Left renal cortex interstitium (tissue), 4 donors: ENCODE results near the gene DUSP22. TPM values are rescaled to one million over a fixed set of nuclear protein-coding genes. Genes with fewer than 3 reads are reported as not detected.

ENCODE experiments used
- DNase-seq, 4 donors: peaks; one replicate each; pipeline ENCODE4 v3.0.0-alpha.2; 2013; ENCODE audit warnings: low read depth in 4 of 4, low spot score in 2 of 4, missing footprints in 1 of 4
- polyA plus RNA-seq, 4 donors: library from polyadenylated mRNA; unstranded; fragments of 120-200 nt; gene quantifications; one replicate each; pipeline ENCODE4 v1.2.1, GENCODE V29; 2013; ENCODE audit not compliant: insufficient read length in 4 of 4

The DUSP22 gene
- polyA plus RNA-seq, 4 donors, result 22.2 to 25.0 (median 23.2) TPM

- no peak for DNase-seq
These were observed 16.0 kb downstream of the DUSP22 start for GRCh38 chr6:308307-308706.

GRCh38 chr6:308768-309167 is 16.5 kb downstream of the DUSP22 start:
- no peak for DNase-seq

- no peak for DNase-seq
These were observed 17.7 kb downstream of the DUSP22 start for GRCh38 chr6:309947-310346.

GRCh38 chr6:310671-311070 is 18.4 kb downstream of the DUSP22 start:
- no peak for DNase-seq

DNA sequence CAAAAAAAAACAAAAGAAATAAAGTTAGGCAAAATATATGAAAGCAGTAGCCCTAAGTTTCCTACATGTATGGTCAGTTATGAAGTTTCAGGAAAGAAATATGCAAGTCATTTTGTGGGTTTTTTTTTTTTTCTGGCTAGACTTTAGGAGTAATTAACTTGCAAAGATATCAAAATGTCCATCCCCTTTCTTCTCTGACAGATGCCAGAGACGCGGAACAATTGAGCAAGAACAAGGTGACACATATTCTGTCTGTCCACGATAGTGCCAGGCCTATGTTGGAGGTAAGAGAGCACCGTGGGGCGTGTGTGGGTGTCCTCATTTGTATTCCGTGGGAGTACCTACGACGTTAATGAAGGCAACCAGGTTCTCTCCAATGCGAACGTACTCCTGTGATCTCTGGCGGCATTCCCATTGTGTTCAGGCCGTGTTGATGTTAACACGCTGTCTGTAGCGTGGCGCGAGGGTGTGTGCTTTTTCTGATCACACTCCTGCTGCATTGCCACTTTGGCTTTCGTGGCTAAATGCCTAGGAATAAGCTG is 19.5 kb downstream of the DUSP22 start:
- DNase-seq, result no peak

- DNase-seq, result no peak
These were observed 20.8 kb downstream of the DUSP22 start for GRCh38 chr6:313087-313486.

DNA sequence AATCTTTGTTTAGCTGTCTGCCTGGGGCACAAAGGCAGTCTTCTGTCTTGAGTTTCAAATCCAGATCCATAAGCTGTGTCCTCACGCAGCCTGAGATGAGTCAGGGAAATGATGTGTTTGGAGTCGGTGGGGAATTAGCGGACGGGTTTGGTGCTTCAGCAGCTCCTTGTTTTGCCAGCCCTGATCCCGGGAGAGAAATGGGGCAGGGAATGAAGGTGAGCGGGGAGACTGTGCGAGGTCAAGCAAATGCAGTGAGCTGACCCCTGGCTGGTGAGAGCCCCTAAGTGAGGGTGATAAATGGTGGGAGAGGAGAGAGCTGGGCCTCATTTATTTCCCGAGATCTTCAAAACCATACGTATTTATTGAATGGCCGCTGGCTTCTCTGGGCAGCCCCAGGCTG is 21.6 kb downstream of the DUSP22 start:
- no peak for DNase-seq

- DNase-seq, result no peak
These were observed 22.1 kb downstream of the DUSP22 start for GRCh38 chr6:314377-314776.

DNA sequence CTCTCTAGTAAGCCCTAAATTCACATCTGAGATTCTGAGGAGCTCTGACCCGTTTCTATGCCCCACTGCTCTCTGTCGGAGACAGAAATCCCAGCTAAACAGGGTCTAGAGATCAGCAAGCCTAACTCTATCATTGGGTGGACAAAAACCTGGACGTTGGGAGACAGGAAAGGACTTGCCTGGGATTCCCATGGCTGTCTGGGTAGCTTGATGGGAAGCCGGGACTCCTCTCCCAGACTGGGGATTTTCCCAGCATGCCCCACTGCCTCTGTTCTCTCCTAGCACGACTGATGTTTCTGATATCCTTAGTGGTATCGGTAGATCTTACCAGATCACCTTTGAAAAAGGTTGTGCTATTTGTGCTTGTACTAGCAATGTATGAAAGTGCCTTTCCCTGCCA is 22.9 kb downstream of the DUSP22 start:
- no peak for DNase-seq

DNA sequence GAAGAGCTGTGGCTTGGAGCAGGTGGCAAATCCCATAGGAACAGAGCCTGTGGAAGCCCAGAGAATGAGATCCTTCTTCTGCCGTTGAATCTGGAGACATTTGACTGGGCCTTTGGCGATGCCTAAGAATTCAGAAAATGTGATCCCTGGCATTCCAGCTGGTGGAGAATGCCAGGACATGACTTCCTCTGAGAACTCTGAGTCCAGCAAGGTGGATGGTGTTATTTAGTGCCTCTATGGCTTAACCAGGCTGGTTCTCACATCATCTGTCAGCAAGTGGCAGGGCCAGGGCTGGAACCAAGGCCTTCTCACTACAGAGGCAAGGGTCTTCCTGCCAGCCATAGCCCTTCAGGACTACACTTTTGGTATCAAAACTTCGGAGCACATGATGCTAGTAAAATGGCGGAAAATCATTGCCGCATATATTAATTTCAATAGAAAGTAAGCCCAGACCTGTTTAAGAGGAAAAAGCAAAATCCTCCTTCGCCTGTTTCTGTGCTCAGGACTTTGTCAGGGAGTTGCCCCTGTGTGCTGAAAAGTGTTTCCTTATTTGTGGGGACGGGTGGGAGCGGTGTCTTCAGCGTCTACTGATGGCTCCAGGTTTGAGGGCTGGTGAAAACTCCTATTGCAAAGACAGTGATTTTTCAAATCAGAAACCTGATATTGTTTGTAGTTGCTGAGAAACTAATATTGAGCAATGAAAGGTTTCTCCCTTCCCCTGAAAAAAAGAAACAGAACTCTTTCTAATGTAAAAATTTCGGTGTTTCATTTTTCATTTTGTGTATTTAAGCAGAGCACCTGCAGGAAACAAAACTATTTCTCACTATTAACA is 23.9 kb downstream of the DUSP22 start:
- DNase-seq, result no peak

DNA sequence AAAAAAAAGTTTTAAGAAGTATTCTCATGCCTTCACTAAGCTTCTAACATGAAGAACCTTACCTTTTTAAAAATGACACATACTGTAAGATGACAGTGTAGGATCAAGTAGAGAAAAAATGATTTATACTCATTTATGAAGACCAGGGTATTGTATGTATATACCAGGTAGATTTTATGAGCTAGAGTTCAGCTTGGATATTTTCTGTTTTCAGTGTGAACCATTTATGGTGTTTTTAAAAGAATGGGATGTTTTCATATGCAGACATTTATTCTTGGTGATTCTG is 24.4 kb downstream of the DUSP22 start:
- no peak for DNase-seq

- DNase-seq, result no peak
These were observed 24.8 kb downstream of the DUSP22 start for GRCh38 chr6:317060-317447.

- DNase-seq, result no peak
These were observed 25.3 kb downstream of the DUSP22 start for GRCh38 chr6:317448-318144.

GRCh38 chr6:318243-318890 is 26.1 kb downstream of the DUSP22 start:
- DNase-seq, result no peak

DNA sequence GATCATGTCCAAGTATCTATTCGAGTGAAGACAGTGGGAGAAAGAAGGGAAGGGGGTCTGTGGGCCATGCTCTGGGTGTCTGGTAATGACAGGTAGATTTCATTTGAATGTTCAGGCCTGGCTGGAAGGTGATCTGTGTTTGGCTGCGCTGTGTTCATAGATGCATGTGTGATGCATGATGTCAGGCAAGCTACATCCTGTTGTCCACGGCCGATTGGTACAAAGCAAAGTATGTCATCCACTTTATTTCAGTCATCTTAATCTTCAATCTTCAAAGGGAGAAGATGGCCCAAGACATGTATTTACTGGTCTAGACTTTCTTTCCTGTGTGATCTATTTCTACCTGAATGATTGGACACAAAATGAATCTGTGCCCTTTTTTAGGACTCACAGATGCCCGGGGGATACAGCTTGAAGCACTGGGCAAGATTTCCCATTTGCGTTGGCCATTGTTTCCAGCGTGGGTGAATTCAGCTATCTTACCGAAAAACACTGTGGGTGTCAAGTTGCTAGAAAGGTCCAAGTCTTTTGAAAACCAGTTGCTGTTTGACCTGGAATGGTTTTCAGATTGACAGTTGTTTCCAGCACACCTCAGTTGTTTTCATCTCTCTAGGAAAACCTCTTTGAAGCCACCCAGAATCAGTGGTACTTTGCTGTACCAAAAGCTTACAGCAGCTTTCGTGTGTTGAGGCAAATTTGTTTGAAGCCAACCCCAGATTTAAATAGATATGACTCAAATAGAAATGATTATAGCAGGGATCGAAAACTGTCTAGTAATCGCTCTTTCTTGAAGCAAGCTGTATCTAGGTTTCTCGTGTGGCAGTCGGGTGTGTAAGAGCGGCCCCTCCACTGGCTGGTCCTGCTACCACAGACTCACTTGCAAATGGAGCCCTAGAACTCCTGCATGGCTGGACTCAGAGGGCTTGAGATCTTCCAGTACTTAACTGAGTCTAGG is 27.2 kb downstream of the DUSP22 start:
- no peak for DNase-seq

DNA sequence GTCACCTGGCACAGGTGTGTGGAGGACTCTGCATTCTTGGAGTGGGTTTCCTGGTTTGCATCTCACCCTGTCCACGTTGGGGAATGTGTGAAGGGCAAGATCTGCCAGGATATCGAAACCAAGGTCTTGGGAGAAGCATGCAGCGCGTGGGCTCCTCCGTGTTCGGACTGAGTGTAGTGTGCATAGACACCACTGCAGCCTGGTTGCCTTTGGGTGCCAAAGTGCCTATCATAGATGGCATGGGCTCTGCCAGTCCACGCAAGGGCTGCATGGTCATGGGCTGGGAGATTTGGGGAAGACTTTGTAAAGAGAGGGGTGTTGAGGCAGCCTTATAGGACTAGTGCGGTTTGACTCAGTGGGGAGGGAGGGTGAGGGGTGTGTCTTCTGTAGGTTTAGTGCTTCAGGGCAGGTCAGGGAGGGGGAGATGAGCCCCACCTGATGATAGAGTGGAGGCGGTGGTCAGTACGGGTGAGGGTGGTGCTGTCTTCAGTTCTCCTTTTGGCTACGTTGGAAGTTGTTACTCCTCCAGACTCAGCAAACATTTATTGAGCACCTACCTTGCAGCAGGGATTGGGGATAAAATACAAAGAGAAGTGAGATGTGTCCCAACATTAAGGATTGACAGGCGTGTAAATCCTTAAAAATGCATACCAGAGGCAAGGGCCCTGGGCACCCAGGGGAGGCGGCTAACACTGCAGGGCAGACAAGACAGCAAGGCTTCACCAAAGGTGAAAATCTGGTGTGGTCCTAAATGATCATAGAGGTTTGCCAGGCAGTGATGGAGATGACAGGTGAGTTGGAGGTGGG is 28.3 kb downstream of the DUSP22 start:
- no peak for DNase-seq

DNA sequence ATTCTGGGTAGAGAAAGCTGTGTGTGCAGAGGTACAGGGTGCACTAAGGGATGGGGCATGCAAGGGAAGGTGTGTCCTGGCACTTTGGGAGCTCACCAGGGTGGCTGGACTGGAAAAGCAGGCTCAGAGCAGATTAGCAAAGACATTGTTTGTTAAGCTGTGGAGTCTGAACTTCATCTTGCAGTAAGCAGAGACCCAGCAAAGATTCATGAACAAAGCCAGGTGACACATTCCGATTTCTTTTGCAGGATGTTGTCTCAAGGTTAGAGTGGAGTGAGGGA is 28.8 kb downstream of the DUSP22 start:
- DNase-seq, result no peak

DNA sequence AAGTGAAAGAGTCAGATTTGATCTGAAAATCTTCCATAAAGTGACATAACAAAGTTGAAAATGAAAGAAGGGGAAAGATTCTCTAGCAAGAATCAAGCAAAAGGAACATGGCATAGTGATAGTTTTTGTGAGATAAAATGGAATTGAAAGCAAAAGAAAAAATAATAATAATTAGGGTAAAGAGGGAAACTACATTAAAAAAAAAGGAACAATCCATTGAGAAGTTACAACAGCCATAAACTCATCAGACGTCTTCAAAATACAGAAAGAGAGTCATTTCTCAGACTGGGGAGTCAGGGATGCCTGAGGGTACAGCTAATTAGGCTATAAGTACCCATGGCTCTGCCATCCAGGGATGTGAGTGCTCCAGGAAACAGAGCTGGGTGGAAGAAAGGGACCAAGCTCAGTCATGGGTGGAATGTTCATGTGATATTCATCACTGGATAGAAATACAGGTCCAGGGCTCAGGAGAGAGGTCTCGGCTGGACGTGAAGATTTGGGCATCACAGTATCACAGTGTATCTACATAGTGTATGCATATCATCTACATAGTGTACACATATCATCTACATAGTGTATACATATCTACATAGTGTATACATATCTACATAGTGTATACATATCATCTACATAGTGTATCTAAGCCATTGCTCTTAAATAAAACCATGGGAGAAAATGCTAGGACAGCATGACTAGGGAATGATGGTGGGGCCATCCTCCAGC is 29.4 kb downstream of the DUSP22 start:
- no peak for DNase-seq

DNA sequence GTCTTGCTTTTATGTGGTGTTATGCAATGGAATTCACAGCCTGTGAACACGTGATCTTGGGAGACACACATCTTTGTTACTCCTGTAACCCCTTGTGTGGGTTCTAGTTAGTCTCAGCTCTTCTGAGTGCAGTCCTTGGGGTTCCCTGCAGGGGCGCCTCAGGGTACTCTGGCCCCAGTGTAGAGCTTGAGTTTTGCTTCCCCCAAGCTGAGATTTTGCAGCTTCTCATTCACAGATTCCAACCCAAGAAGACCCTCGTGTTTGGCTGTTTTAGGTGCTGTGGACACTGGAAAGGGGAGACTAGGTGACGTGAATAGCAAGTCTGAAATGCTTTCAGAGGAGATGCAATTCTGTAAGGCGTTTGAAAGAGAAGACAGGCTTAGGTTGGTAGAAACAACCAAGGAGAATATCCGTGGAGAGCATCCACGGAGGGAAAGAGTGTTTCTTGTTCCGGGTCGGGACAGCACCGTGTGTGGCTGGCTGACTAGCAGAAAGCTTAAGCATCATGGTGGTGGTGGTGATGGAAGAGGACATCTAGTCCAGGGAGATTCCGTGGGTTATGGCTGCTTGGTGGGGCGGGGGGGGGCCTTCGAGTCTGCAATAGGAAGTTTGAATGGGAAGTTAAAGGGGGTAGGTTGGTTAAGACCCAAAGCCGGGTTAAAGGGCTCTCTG is 30.1 kb downstream of the DUSP22 start:
- no peak for DNase-seq
